SK-MEL-5 (cell line): ENCODE results near the gene OSBPL6. TPM values are rescaled to one million over a fixed set of nuclear protein-coding genes. Genes with fewer than 3 reads are reported as not detected.
"Not testable (repeated sequence)": the region's sequence is repeated elsewhere in the genome, so short reads cannot be mapped to it uniquely, and the experiment has no call there.

ENCODE experiments used
- DNase-seq: peaks from one replicate; pipeline ENCODE4 v3.0.0-alpha.2; 2016; ENCODE audit warnings: low read depth, low spot score
- in situ Hi-C: cut with HindIII; loops from 2 replicates; pipeline ENCODE4 v1.10.0; 2016; ENCODE audit warnings: low sequenced_read_pairs, high pct_unique_total_duplicates, low pct_unique_long_range_greater_than_20kb
- total RNA-seq: library from RNA; depleted of rRNA; stranded (reverse); fragments of >200 nt; shearing (Covaris generic); gene quantifications from 2 replicates; pipeline ENCODE4 v1.2.3, GENCODE V29; 2014

The OSBPL6 gene
- total RNA-seq, 1 experiment from 2014 or later = 5.1 TPM

GRCh38 chr2:178392215-178392614 lies 197.9 kb downstream of the OSBPL6 start:
- in situ Hi-C loops = no loop called here
- DNase-seq = no peak

- DNase-seq = no peak
- in situ Hi-C loops = no loop called here
These were observed 200.5 kb downstream of the OSBPL6 start for GRCh38 chr2:178394859-178395258.

GRCh38 chr2:178395295-178395694 lies 201.0 kb downstream of the OSBPL6 start:
- DNase-seq = no peak
- in situ Hi-C loops = no loop called here

- in situ Hi-C loops = no loop called here
- DNase-seq = no peak
These were observed 201.7 kb downstream of the OSBPL6 start for GRCh38 chr2:178395941-178396570.

GRCh38 chr2:178397002-178397605 lies 202.8 kb downstream of the OSBPL6 start:
- peak; percentile 66 for DNase-seq
- in situ Hi-C loops = no loop called here

GRCh38 chr2:178401994-178402437 lies 207.7 kb downstream of the OSBPL6 start:
- in situ Hi-C loops = no loop called here
- no peak for DNase-seq

- DNase-seq = peak; percentile 13
- in situ Hi-C loops = no loop called here
These were observed 209.5 kb downstream of the OSBPL6 start for GRCh38 chr2:178403671-178404306.

GRCh38 chr2:178404368-178404767 lies 210.1 kb downstream of the OSBPL6 start:
- DNase-seq = peak; percentile 28
- in situ Hi-C loops = no loop called here

- DNase-seq = no peak
- in situ Hi-C loops = no loop called here
These were observed 214.9 kb downstream of the OSBPL6 start for GRCh38 chr2:178409261-178409660.

GRCh38 chr2:178412047-178412446 lies 217.7 kb downstream of the OSBPL6 start:
- in situ Hi-C loops = no loop called here
- DNase-seq = no peak

- in situ Hi-C loops, DNase-seq: not testable (repeated sequence)
These were observed 218.1 kb downstream of the OSBPL6 start for GRCh38 chr2:178412453-178412852.

- in situ Hi-C loops = no loop called here
- DNase-seq = peak; percentile 72
These were observed 219.4 kb downstream of the OSBPL6 start for GRCh38 chr2:178413472-178414265.

GRCh38 chr2:178414266-178415247 lies 220.2 kb downstream of the OSBPL6 start:
- DNase-seq = peak; percentile 96
- in situ Hi-C loops = no loop called here

- in situ Hi-C loops = no loop called here
- DNase-seq = no peak
These were observed 221.7 kb downstream of the OSBPL6 start for GRCh38 chr2:178415979-178416378.

- in situ Hi-C loops = no loop called here
- no peak for DNase-seq
These were observed 223.6 kb downstream of the OSBPL6 start for GRCh38 chr2:178417916-178418315.

- in situ Hi-C loops = no loop called here
- DNase-seq = no peak
These were observed 224.1 kb downstream of the OSBPL6 start for GRCh38 chr2:178418426-178418825.

- DNase-seq = peak; percentile 25
- in situ Hi-C loops = no loop called here
These were observed 224.8 kb downstream of the OSBPL6 start for GRCh38 chr2:178419123-178419522.
